ENCODE data around the gene SHLD1.
A peak's percentile ranks its signal among the peaks of the same experiment; 100 is the strongest.

SHLD1 gene

GRCh38 chr20:5829241-5829809 is 79.1 kb downstream of the SHLD1 start (continued):
- TF ChIP-seq, protein P1, sequence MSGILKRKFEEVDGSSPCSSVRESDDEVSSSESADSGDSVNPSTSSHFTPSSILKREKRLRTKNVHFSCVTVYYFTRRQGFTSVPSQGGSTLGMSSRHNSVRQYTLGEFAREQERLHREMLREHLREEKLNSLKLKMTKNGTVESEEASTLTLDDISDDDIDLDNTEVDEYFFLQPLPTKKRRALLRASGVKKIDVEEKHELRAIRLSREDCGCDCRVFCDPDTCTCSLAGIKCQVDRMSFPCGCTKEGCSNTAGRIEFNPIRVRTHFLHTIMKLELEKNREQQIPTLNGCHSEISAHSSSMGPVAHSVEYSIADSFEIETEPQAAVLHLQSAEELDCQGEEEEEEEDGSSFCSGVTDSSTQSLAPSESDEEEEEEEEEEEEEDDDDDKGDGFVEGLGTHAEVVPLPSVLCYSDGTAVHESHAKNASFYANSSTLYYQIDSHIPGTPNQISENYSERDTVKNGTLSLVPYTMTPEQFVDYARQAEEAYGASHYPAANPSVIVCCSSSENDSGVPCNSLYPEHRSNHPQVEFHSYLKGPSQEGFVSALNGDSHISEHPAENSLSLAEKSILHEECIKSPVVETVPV (CRISPR knock-in tag; IDR thresholded peaks at IDR 0.05) = peak; percentile 80; the same call in 1 of the 2 replicates
- TF ChIP-seq ZNF8 (CRISPR knock-in tag; IDR thresholded peaks at IDR 0.05) (0 out of 2 replicates have a peak, but pooled peaks have one; percentile 7), SNAI2 (CRISPR knock-in tag; IDR thresholded peaks at IDR 0.05) (0 out of 2 replicates have a peak, but pooled peaks have one; percentile 61)

DNA sequence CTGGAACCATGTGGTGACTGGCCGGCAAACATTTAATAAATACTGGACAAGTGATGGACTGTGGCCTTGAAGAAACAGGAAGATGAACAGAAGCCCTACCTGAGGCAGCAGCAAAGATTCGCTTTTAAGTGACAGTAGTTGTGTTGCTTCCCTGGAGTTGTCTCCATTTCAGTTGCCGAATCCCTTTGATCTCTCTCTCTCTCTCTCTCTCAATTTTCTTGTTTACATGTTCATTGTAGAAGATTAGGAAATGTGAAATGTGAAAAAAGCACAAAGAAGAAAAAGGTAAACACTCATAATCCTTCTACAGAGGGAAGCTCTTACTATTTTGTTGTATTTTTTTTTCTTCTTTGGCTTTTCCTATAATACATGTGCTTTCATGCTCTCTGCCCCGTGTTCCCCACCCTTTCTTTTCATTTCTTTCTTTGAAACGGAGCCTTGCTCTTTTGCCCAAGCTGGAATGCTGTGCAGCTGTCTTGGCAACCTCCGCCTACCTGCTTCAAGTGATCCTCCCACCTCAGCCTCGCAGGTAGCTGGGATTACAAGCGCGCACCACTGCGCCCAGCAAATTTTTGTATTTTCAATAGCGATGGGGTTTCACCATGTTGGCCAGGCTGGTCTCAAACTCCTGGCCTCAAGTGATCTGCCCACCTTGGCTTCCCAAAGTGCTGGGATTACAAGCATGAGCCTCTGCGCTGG is 81.5 kb downstream of the SHLD1 start:
- no peak for ATAC-seq
- TF ChIP-seq BACH2 (CRISPR knock-in tag; IDR thresholded peaks at IDR 0.05; ENCODE audit: borderline replicate concordance) = no peak

DNA sequence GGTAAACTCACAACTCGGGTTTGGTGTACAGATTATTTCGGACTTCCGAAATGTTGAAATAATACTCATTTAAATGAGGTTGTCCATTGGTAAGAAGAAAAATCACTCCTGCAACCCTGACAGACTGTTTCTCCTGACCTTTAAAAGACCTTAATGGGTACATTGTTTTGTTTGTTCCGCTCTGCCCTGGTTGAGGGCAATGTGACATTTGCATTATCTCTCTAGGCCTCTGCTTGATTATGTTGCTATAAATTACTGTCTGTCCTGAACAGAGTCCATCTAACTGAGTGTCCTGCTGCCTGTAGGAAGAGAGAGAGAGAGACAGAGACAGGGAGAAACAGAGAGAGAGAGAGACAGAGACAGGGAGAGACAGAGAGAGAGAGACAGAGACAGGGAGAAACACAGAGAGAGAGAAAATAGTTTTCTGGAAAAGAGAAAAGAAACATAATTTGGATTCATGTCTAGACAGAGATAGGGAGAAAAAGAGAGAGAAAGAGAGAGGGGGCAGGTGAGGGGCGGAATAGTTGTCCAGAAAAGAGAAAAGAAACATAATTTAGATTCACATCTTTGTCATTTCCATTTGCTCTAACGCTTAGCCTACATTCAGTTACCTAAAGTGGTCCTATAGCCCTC is 83.2 kb downstream of the SHLD1 start:
- no peak for ATAC-seq
- TF ChIP-seq TCF4 (CRISPR knock-in tag; IDR thresholded peaks at IDR 0.05; ENCODE audit: borderline replicate concordance) (no peak), SNAI2 (CRISPR knock-in tag; IDR thresholded peaks at IDR 0.05) (no peak), PPARA (CRISPR knock-in tag; IDR thresholded peaks at IDR 0.05; ENCODE audit: borderline replicate concordance) (no peak), ARNTL (CRISPR knock-in tag; IDR thresholded peaks at IDR 0.05; ENCODE audit: borderline replicate concordance, low read depth) (no peak), GLIS3 (CRISPR knock-in tag; IDR thresholded peaks at IDR 0.05) (no peak), OSR1 (CRISPR knock-in tag; IDR thresholded peaks at IDR 0.05) (no peak), CREB5 (CRISPR knock-in tag; IDR thresholded peaks at IDR 0.05; ENCODE audit: low read depth) (no peak), ZNF70 (CRISPR knock-in tag; IDR thresholded peaks at IDR 0.05) (no peak), RARB (CRISPR knock-in tag; IDR thresholded peaks at IDR 0.05) (no peak), ZNF565 (CRISPR knock-in tag; conservative IDR thresholded peaks at IDR 0.05; ENCODE audit: low read depth) (no peak)
- TF ChIP-seq, protein P1 (CRISPR knock-in tag; IDR thresholded peaks at IDR 0.05) = no peak
- TF ChIP-seq, protein P2, sequence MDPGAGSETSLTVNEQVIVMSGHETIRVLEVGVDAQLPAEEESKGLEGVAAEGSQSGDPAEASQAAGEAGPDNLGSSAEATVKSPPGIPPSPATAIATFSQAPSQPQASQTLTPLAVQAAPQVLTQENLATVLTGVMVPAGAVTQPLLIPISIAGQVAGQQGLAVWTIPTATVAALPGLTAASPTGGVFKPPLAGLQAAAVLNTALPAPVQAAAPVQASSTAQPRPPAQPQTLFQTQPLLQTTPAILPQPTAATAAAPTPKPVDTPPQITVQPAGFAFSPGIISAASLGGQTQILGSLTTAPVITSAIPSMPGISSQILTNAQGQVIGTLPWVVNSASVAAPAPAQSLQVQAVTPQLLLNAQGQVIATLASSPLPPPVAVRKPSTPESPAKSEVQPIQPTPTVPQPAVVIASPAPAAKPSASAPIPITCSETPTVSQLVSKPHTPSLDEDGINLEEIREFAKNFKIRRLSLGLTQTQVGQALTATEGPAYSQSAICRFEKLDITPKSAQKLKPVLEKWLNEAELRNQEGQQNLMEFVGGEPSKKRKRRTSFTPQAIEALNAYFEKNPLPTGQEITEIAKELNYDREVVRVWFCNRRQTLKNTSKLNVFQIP (CRISPR knock-in tag; IDR thresholded peaks at IDR 0.05; ENCODE audit: borderline replicate concordance, low read depth) = no peak
- TF ChIP-seq, protein P3, sequence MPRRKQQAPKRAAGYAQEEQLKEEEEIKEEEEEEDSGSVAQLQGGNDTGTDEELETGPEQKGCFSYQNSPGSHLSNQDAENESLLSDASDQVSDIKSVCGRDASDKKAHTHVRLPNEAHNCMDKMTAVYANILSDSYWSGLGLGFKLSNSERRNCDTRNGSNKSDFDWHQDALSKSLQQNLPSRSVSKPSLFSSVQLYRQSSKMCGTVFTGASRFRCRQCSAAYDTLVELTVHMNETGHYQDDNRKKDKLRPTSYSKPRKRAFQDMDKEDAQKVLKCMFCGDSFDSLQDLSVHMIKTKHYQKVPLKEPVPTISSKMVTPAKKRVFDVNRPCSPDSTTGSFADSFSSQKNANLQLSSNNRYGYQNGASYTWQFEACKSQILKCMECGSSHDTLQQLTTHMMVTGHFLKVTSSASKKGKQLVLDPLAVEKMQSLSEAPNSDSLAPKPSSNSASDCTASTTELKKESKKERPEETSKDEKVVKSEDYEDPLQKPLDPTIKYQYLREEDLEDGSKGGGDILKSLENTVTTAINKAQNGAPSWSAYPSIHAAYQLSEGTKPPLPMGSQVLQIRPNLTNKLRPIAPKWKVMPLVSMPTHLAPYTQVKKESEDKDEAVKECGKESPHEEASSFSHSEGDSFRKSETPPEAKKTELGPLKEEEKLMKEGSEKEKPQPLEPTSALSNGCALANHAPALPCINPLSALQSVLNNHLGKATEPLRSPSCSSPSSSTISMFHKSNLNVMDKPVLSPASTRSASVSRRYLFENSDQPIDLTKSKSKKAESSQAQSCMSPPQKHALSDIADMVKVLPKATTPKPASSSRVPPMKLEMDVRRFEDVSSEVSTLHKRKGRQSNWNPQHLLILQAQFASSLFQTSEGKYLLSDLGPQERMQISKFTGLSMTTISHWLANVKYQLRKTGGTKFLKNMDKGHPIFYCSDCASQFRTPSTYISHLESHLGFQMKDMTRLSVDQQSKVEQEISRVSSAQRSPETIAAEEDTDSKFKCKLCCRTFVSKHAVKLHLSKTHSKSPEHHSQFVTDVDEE (CRISPR knock-in tag; IDR thresholded peaks at IDR 0.05) = no peak

DNA sequence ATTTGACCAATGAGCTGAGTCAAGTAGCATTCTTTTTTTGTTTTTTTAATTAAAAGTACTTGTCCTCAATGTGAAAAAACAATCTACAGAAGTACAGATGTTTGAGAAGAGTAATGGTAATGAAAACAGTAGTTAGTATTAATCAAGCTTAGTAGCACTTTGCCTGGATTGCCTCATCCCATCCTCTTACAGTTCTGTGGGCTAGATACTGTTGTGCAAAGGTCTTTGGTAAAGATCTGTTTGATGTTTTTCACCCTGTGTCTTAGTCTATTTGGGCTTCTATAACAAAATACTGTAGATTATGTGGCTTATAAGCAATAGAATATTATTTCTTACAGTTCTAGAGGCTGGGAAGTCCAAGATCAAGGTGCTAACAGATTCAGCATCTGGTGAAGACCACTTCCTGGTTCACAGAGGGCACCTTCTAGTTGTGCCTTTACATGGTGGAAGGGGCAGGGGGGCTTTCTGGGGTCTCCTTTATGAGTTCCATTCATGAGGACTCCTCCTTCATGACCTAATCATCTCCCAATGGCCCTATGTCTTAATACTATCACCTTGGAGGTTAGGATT is 84.3 kb downstream of the SHLD1 start:
- no peak for ATAC-seq
- no peak for TF ChIP-seq ZC3H10 (CRISPR knock-in tag; IDR thresholded peaks at IDR 0.05)
- TF ChIP-seq CREB5 (CRISPR knock-in tag; IDR thresholded peaks at IDR 0.05; ENCODE audit: low read depth) = no peak
- no peak for TF ChIP-seq PPARA (CRISPR knock-in tag; IDR thresholded peaks at IDR 0.05; ENCODE audit: borderline replicate concordance)
- TF ChIP-seq OSR1 (CRISPR knock-in tag; IDR thresholded peaks at IDR 0.05) = no peak
- TF ChIP-seq ESRRG (CRISPR knock-in tag; IDR thresholded peaks at IDR 0.05) = no peak
- TF ChIP-seq ISL1 (CRISPR knock-in tag; IDR thresholded peaks at IDR 0.05) = no peak
- TF ChIP-seq, protein P4, sequence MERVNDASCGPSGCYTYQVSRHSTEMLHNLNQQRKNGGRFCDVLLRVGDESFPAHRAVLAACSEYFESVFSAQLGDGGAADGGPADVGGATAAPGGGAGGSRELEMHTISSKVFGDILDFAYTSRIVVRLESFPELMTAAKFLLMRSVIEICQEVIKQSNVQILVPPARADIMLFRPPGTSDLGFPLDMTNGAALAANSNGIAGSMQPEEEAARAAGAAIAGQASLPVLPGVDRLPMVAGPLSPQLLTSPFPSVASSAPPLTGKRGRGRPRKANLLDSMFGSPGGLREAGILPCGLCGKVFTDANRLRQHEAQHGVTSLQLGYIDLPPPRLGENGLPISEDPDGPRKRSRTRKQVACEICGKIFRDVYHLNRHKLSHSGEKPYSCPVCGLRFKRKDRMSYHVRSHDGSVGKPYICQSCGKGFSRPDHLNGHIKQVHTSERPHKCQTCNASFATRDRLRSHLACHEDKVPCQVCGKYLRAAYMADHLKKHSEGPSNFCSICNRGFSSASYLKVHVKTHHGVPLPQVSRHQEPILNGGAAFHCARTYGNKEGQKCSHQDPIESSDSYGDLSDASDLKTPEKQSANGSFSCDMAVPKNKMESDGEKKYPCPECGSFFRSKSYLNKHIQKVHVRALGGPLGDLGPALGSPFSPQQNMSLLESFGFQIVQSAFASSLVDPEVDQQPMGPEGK (CRISPR knock-in tag; IDR thresholded peaks at IDR 0.05; ENCODE audit: borderline replicate concordance) = no peak
